GM12864 (cell line): Measurements from ENCODE around the gene SORCS2.

Experiments
- DNase-seq: peaks from one replicate; pipeline ENCODE4 v3.0.0-alpha.2; 2011; ENCODE audit warnings: low read depth
- H3K4me3 ChIP-seq: 2 replicates; pipeline ENCODE4 v1.5.1; 2011; ENCODE audit warnings: mild to moderate bottlenecking, low read depth, low read length, control low read depth
- CTCF ChIP-seq: IDR thresholded peaks from 2 replicates; pipeline ENCODE4 v1.5.1; 2011; ENCODE audit warnings: low read depth, mild to moderate bottlenecking, moderate library complexity, low read length, control low read depth, inconsistent platforms; ENCODE audit errors: missing control alignments

Gene SORCS2

GRCh38 chr4:7309181-7309580 lies 116.8 kb downstream of the SORCS2 start:
- DNase-seq = no peak
- H3K4me3 ChIP-seq = no peak overlapping the region
- no peak for TF ChIP-seq CTCF

- DNase-seq = no peak
- TF ChIP-seq CTCF = no peak
Measured at GRCh38 chr4:7309636-7310390, 117.5 kb downstream of the SORCS2 start.

GRCh38 chr4:7310451-7310850 lies 118.1 kb downstream of the SORCS2 start:
- no peak for DNase-seq
- TF ChIP-seq CTCF = no peak

More at GRCh38 chr4:7309636-7310390, 117.5 kb downstream of the SORCS2 start:
- no peak overlapping the region for H3K4me3 ChIP-seq

GRCh38 chr4:7311205-7311604 lies 118.9 kb downstream of the SORCS2 start:
- TF ChIP-seq CTCF = no peak
- DNase-seq = no peak
- no peak overlapping the region for H3K4me3 ChIP-seq

More at GRCh38 chr4:7310451-7310850, 118.1 kb downstream of the SORCS2 start:
- no peak overlapping the region for H3K4me3 ChIP-seq

GRCh38 chr4:7312691-7313090 lies 120.4 kb downstream of the SORCS2 start:
- DNase-seq = no peak

GRCh38 chr4:7313347-7313811 lies 121.0 kb downstream of the SORCS2 start:
- DNase-seq = no peak
- TF ChIP-seq CTCF = no peak
- no peak overlapping the region for H3K4me3 ChIP-seq

More at GRCh38 chr4:7312691-7313090, 120.4 kb downstream of the SORCS2 start:
- H3K4me3 ChIP-seq = no peak overlapping the region
- TF ChIP-seq CTCF = no peak

GRCh38 chr4:7313991-7314390 lies 121.7 kb downstream of the SORCS2 start:
- DNase-seq = no peak
- H3K4me3 ChIP-seq = no peak overlapping the region
- TF ChIP-seq CTCF = no peak
